HS-5 (cell line): ENCODE measurements around the gene GLIS2.
"Not testable (repeated sequence)": the region's sequence is repeated elsewhere in the genome, so short reads cannot be mapped to it uniquely, and the experiment has no call there.

Experiments used
- DNase-seq: peaks from one replicate; pipeline ENCODE4 v3.0.0-alpha.2; 2012; ENCODE audit warnings: low read depth

The GLIS2 gene

GRCh38 chr16:4320571-4321137 lies 4.8 kb downstream of the GLIS2 start:
- no peak for DNase-seq

- no peak for DNase-seq
These were observed 5.6 kb downstream of the GLIS2 start for GRCh38 chr16:4321286-4322120.

GRCh38 chr16:4322121-4323052 lies 6.5 kb downstream of the GLIS2 start:
- no peak for DNase-seq

GRCh38 chr16:4323071-4323844 lies 7.4 kb downstream of the GLIS2 start:
- DNase-seq, result no peak

- no peak for DNase-seq
These were observed 8.1 kb downstream of the GLIS2 start for GRCh38 chr16:4323845-4324488.

GRCh38 chr16:4324492-4325252 lies 8.8 kb downstream of the GLIS2 start:
- no peak for DNase-seq

- no peak for DNase-seq
These were observed 9.4 kb downstream of the GLIS2 start for GRCh38 chr16:4325253-4325758.

GRCh38 chr16:4327386-4328045 lies 11.6 kb downstream of the GLIS2 start:
- DNase-seq, result no peak

- DNase-seq, result no peak
These were observed 12.3 kb downstream of the GLIS2 start for GRCh38 chr16:4328046-4328781.

GRCh38 chr16:4328782-4329775 lies 13.2 kb downstream of the GLIS2 start:
- no peak for DNase-seq

GRCh38 chr16:4330277-4330874 lies 14.5 kb downstream of the GLIS2 start:
- no peak for DNase-seq

GRCh38 chr16:4332083-4332482 lies 16.2 kb downstream of the GLIS2 start:
- DNase-seq, result no peak

- no peak for DNase-seq
These were observed 16.9 kb downstream of the GLIS2 start for GRCh38 chr16:4332623-4333307.

GRCh38 chr16:4333308-4333638 lies 17.4 kb downstream of the GLIS2 start:
- DNase-seq, result no peak

GRCh38 chr16:4333714-4334113 lies 17.8 kb downstream of the GLIS2 start:
- DNase-seq, result not testable (repeated sequence)

GRCh38 chr16:4334724-4335495 lies 19.0 kb downstream of the GLIS2 start:
- no peak for DNase-seq
